H9 (cell line): ENCODE data around the gene GRHPR. TPM values are rescaled to one million over a fixed set of nuclear protein-coding genes. Genes with fewer than 3 reads are reported as not detected.

ENCODE experiments used
- DNase-seq: peaks from one replicate; pipeline ENCODE4 v3.0.0-alpha.2; 2017
- H2AFZ ChIP-seq: one replicate; pipeline ENCODE4 v1.6.1; 2013; ENCODE audit warnings: mild to moderate bottlenecking, low read length, control low read depth, moderate library complexity
- H2AK5ac ChIP-seq: 2 replicates; pipeline ENCODE4 v1.6.1; 2013; ENCODE audit warnings: low read length, control low read depth, mixed read lengths; ENCODE audit not compliant: insufficient read length
- H2BK120ac ChIP-seq: one replicate; pipeline ENCODE4 v1.6.1; 2013; ENCODE audit warnings: low read depth, mild to moderate bottlenecking, low read length, control low read depth, inconsistent platforms; ENCODE audit not compliant: poor library complexity, severe bottlenecking
- H2BK12ac ChIP-seq: 2 replicates; pipeline ENCODE4 v1.6.1; 2013; ENCODE audit warnings: low read length, control low read depth, mixed read lengths, low read depth; ENCODE audit not compliant: insufficient read length
- H2BK15ac ChIP-seq: 2 replicates; pipeline ENCODE4 v1.6.1; 2013; ENCODE audit warnings: low read depth, low read length, control low read depth
- H2BK20ac ChIP-seq: one replicate; pipeline ENCODE4 v1.6.1; 2013; ENCODE audit warnings: low read depth, mild to moderate bottlenecking, low read length, control low read depth, inconsistent platforms; ENCODE audit not compliant: poor library complexity, severe bottlenecking
- H2BK5ac ChIP-seq: 2 replicates; pipeline ENCODE4 v1.6.1; 2013; ENCODE audit warnings: low read length, control low read depth, mixed read lengths; ENCODE audit not compliant: insufficient read length
- H3K14ac ChIP-seq: 2 replicates; pipeline ENCODE4 v1.6.1; 2013; ENCODE audit warnings: low read length, control low read depth; ENCODE audit not compliant: insufficient read depth
- H3K18ac ChIP-seq: 2 replicates; pipeline ENCODE4 v1.6.1; 2013; ENCODE audit warnings: low read depth, mild to moderate bottlenecking, mixed read lengths, low read length, control low read depth; ENCODE audit not compliant: insufficient read length
- H3K23ac ChIP-seq: 2 replicates; pipeline ENCODE4 v1.6.1; 2013; ENCODE audit warnings: low read length, control low read depth, mixed read lengths, low read depth; ENCODE audit not compliant: insufficient read length
- H3K23me2 ChIP-seq: 2 replicates; pipeline ENCODE4 v1.6.1; 2013; ENCODE audit warnings: low read depth, mild to moderate bottlenecking, mixed read lengths, low read length, control low read depth; ENCODE audit not compliant: insufficient read length, poor library complexity, severe bottlenecking
- H3K27ac ChIP-seq: 2 replicates; pipeline ENCODE4 v1.5.1; 2013; ENCODE audit warnings: low read length, control low read depth, mixed read lengths, low read depth; ENCODE audit not compliant: insufficient read length
- H3K27me3 ChIP-seq: 2 replicates; pipeline ENCODE4 v1.6.1; 2013; ENCODE audit warnings: low read length, control low read depth, inconsistent platforms; ENCODE audit not compliant: insufficient read depth
- H3K4ac ChIP-seq: 2 replicates; pipeline ENCODE4 v1.6.1; 2013; ENCODE audit warnings: low read depth, mild to moderate bottlenecking, control low read depth, inconsistent platforms, low read length, moderate library complexity
- H3K4me1 ChIP-seq: 2 replicates; pipeline ENCODE4 v1.6.1; 2013; ENCODE audit warnings: low read length, control low read depth, inconsistent platforms; ENCODE audit not compliant: insufficient read depth
- H3K4me2 ChIP-seq: 2 replicates; pipeline ENCODE4 v1.6.1; 2013; ENCODE audit warnings: low read length, control low read depth, mixed read lengths; ENCODE audit not compliant: insufficient read length, insufficient read depth
- H3K56ac ChIP-seq: 2 replicates; pipeline ENCODE4 v1.6.1; 2013; ENCODE audit warnings: low read depth, mild to moderate bottlenecking, mixed read lengths, low read length, control low read depth; ENCODE audit not compliant: insufficient read length
- H3K79me1 ChIP-seq: 2 replicates; pipeline ENCODE4 v1.6.1; 2013; ENCODE audit warnings: low read depth, mild to moderate bottlenecking, moderate library complexity, low read length, control low read depth, inconsistent platforms; ENCODE audit not compliant: insufficient read depth, poor library complexity, severe bottlenecking
- H3K79me2 ChIP-seq: 2 replicates; pipeline ENCODE4 v1.6.1; 2013; ENCODE audit warnings: low read length, control low read depth, inconsistent platforms; ENCODE audit not compliant: insufficient read depth
- H3K9ac ChIP-seq: 2 replicates; pipeline ENCODE4 v1.6.1; 2013; ENCODE audit warnings: low read length, control low read depth, mixed read lengths; ENCODE audit not compliant: insufficient read length; ENCODE audit errors: extremely low read depth
- H3K9me3 ChIP-seq: one replicate; pipeline ENCODE4 v1.6.1; 2013; ENCODE audit warnings: low read depth, low read length, inconsistent platforms; ENCODE audit not compliant: control insufficient read depth
- H3T11ph ChIP-seq: one replicate; pipeline ENCODE4 v1.6.1; 2013; ENCODE audit warnings: mild to moderate bottlenecking, low read length, control low read depth, inconsistent platforms
- H4K20me1 ChIP-seq: one replicate; pipeline ENCODE4 v1.6.1; 2013; ENCODE audit not compliant: control insufficient read depth, insufficient read length, insufficient read depth
- H4K5ac ChIP-seq: 2 replicates; pipeline ENCODE4 v1.6.1; 2013; ENCODE audit warnings: low read depth, mild to moderate bottlenecking, mixed read lengths, low read length, control low read depth; ENCODE audit not compliant: insufficient read length
- H4K8ac ChIP-seq: replicated peaks from 2 replicates; pipeline ENCODE4 v1.6.1; 2013; ENCODE audit warnings: low read length, control low read depth, mixed read lengths, low read depth; ENCODE audit not compliant: insufficient read length
- H4K91ac ChIP-seq: 2 replicates; pipeline ENCODE4 v1.6.1; 2013; ENCODE audit warnings: low read depth, mild to moderate bottlenecking, moderate library complexity, mixed read lengths, low read length, control low read depth; ENCODE audit not compliant: insufficient read length
- H3K27ac Mint-ChIP-seq, 3 experiments: 2 replicates in 2 of 3; 3 replicates in 1 of 3; pipeline ENCODE4 v1.8.0; 2020 to 2021; ENCODE audit warnings: mixed read lengths in 3 of 3, mild to moderate bottlenecking in 1 of 3, moderate library complexity in 1 of 3
- H3K27me3 Mint-ChIP-seq: 2 replicates; pipeline ENCODE4 v1.8.0; 2021; ENCODE audit warnings: low read depth, mild to moderate bottlenecking, moderate library complexity, mixed read lengths
- H3K36me3 Mint-ChIP-seq, 3 experiments: 2 replicates in 2 of 3; 3 replicates in 1 of 3; pipeline ENCODE4 v1.8.0; 2020 to 2021; ENCODE audit warnings: low read depth in 3 of 3, mixed read lengths in 3 of 3; ENCODE audit not compliant: insufficient read depth in 1 of 3
- H3K4me1 Mint-ChIP-seq, 2 experiments: 2 replicates each; pipeline ENCODE4 v1.8.0; 2020; ENCODE audit warnings: mixed read lengths in 2 of 2
- H3K4me3 Mint-ChIP-seq, 2 experiments: 2 replicates in 1 of 2; 3 replicates in 1 of 2; pipeline ENCODE4 v1.8.0; 2020 to 2021; ENCODE audit warnings: mild to moderate bottlenecking in 2 of 2, mixed read lengths in 2 of 2, moderate library complexity in 1 of 2
- H3K9me3 Mint-ChIP-seq, 2 experiments: 2 replicates in 1 of 2; 3 replicates in 1 of 2; pipeline ENCODE4 v1.8.0; 2020; ENCODE audit warnings: mild to moderate bottlenecking in 2 of 2, mixed read lengths in 2 of 2, moderate library complexity in 1 of 2
- CTCF ChIP-seq: fragments of 200-600 bp; sonication (generic); conservative IDR thresholded peaks from 3 replicates; pipeline ENCODE4 v1.8.0; 2021; ENCODE audit warnings: antibody characterized with exemption, mild to moderate bottlenecking
- WGBS: extraction: QIAGEN DNeasy Blood & Tissue Kit; methylation state at CpG from one replicate; pipeline ENCODE4 v1.1.7; 2013; ENCODE audit warnings: missing lambda C conversion rate, low lambda C conversion rate, mixed read lengths; ENCODE audit not compliant: insufficient read length; ENCODE audit errors: extremely low coverage; 5-methylcytosine and 5-hydroxymethylcytosine counted together
- total RNA-seq: library from RNA; stranded (reverse); gene quantifications from 2 replicates; pipeline ENCODE4 v1.2.1, GENCODE V29; 2021

GRHPR gene
- total RNA-seq, 1 experiment from 2014 or later, result 97.9 TPM

- no peak overlapping the region for H4K8ac ChIP-seq
- TF ChIP-seq CTCF, result no peak
Observed at GRCh38 chr9:37405350-37405749, 17.1 kb upstream of the GRHPR start.

More at GRCh38 chr9:37405350-37405749, 17.1 kb upstream of the GRHPR start:
- Histone ChIP-seq H3T11ph (no peak overlapping the region), H4K20me1 (no peaks in the 10 kb centered on the region), H3K4me1 (no peaks in the 10 kb centered on the region), H3K18ac (no peak overlapping the region), H3K56ac (no peak overlapping the region), H2AFZ (no peak overlapping the region), H2AK5ac (no peak overlapping the region), H3K27me3 (no peaks in the 10 kb centered on the region), H3K4me2 (no peak overlapping the region), H3K23ac (no peak overlapping the region), H4K5ac (no peak overlapping the region), H2BK120ac (no peak overlapping the region), H3K27ac (no peak overlapping the region), H2BK15ac (no peak overlapping the region), H2BK5ac (no peak overlapping the region), H3K23me2 (no peaks in the 10 kb centered on the region), H3K9me3 (no peaks in the 10 kb centered on the region), H3K14ac (no peak overlapping the region), H2BK12ac (no peak overlapping the region), H2BK20ac (no peak overlapping the region), H4K91ac (no peak overlapping the region), H3K9ac (no peak overlapping the region), H3K79me2 (no peaks in the 10 kb centered on the region), H3K79me1 (no peaks in the 10 kb centered on the region), H3K4ac (no peak overlapping the region)
- Mint-ChIP-seq H3K4me1 (peaks cover 0 to 7% of the 10 kb centered on the region in 2 experiments; a peak in 1 of 4 replicates), H3K36me3 (no peaks in the 10 kb centered on the region), H3K4me3 (no peak overlapping the region), H3K27me3 (no peaks in the 10 kb centered on the region; the same call in 1 of the 2 replicates), H3K9me3 (no peaks in the 10 kb centered on the region), H3K27ac (no peak overlapping the region)
- DNase-seq, result no peak
- WGBS, result no CpG with 5 or more reads among the region's 3 CpGs
